ENCODE data around the gene MIAT. TPM values are rescaled to one million over a fixed set of nuclear protein-coding genes. Genes with fewer than 3 reads are reported as not detected.

The MIAT gene
- total and polyA plus RNA-seq, 12 donors = 0.03 to 1.6 (median 0.45) TPM

DNA sequence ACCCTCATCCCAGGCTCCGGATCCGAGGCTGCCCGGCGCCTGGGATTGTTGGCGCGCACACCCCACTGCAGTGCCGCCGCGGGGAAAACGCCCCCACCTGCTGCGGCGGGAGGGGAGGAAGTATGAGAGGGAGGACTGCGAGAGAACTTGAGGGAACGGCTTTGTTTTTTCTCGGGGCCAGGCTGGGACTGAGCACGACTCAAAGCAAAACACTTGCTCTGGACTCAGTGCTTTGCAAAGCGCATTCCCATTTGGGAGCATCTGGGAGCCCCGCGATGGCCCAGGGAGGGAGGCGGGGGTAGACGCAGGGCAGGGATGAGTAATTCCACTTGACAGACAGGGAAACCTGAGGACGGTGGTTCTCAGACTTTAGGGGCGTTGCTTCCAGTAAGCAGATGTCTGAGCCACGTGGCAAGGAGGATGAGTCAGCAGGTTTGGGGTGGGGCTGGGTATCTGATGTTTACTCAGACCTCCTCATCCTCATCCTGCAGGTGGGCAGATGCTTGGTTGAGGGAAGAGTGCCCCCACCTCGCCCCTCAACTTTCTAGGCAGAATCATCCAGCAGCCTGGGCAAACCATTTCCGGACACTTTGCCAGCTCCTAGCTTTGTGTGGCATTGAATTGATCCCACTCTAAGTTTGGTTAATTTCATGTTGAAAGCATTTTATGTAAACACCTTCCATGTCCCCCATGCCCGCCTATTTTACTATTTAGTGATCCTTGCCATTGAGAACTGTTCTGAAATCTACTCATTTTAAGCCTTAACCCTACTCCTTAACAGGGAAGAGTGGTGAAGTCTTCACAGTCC is 1.5 kb downstream of the MIAT start:
- TF ChIP-seq, protein P1, sequence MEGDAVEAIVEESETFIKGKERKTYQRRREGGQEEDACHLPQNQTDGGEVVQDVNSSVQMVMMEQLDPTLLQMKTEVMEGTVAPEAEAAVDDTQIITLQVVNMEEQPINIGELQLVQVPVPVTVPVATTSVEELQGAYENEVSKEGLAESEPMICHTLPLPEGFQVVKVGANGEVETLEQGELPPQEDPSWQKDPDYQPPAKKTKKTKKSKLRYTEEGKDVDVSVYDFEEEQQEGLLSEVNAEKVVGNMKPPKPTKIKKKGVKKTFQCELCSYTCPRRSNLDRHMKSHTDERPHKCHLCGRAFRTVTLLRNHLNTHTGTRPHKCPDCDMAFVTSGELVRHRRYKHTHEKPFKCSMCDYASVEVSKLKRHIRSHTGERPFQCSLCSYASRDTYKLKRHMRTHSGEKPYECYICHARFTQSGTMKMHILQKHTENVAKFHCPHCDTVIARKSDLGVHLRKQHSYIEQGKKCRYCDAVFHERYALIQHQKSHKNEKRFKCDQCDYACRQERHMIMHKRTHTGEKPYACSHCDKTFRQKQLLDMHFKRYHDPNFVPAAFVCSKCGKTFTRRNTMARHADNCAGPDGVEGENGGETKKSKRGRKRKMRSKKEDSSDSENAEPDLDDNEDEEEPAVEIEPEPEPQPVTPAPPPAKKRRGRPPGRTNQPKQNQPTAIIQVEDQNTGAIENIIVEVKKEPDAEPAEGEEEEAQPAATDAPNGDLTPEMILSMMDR (IDR thresholded peaks at IDR 0.05) = no peak
- DNase-seq (no peak), ATAC-seq (peak; percentile 20 to 61 (median 44))
- H3K27ac ChIP-seq = peak overlapping the region in 1 of 10 donors; percentile 62
- peak overlapping the region in 8 of 10 donors; percentile 2 to 50 (median 30) for H3K4me3 ChIP-seq
- H3K9me3 ChIP-seq = no peaks in the 10 kb centered on the region
- no peaks in the 10 kb centered on the region for H3K36me3 ChIP-seq
- H3K4me1 ChIP-seq = peaks cover 8 to 27% (median 22%) of the 10 kb centered on the region in 9 donors
- peaks cover 0 to 90% (median 74%) of the 10 kb centered on the region in 7 donors for H3K27me3 ChIP-seq
- WGBS, 2 donors = 5% methylated on average over 27 of the region's 27 CpGs
- intact Hi-C loops (cut with DNase I) = loop anchor here in 2 of 10 donors (5.0 to 10.0 kb wide), 2 partner anchors 172 to 174 kb away; partner anchors contain the start of genes HPS4 (in 1 of the 2) and SRRD (in 1 of the 2)

DNA sequence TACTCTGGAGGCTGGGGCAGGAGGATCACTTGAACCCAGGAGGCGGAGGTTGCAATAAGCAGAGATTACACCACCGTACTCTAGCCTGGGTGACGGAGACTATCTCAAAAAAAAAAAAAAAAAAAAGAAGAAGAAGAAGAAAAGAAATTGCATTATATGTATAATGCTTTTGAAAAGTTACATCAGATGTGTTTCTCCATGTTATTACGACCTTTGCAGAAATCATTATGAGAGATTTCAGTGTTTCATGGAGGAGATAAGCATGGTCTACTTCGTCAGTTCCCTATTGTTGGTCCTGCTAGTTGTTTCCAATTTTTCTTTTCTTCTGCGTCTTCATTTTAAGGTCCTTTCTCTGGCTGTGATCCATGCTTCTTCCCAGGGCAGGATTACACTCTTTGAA is 3.0 kb downstream of the MIAT start:
- WGBS, 2 donors = 84 to 89% methylated on average over 6 of the region's 6 CpGs
- intact Hi-C loops (cut with DNase I) = loop anchor here in 2 of 10 donors (10.0 kb wide), 2 partner anchors 266 to 296 kb away; no protein-coding TSS in a partner anchor
- DNase-seq (no peak), ATAC-seq (no peak)
- TF ChIP-seq, protein P1 (IDR thresholded peaks at IDR 0.05) = no peak
- Histone ChIP-seq H3K4me3 (no peak overlapping the region), H3K9me3 (no peaks in the 10 kb centered on the region), H3K36me3 (no peaks in the 10 kb centered on the region), H3K27ac (no peak overlapping the region), H3K4me1 (peaks cover 8 to 29% (median 22%) of the 10 kb centered on the region in 9 donors), H3K27me3 (peaks cover 0 to 93% (median 75%) of the 10 kb centered on the region in 7 donors)

GRCh38 chr22:26660961-26661578 is 3.7 kb downstream of the MIAT start:
- Histone ChIP-seq H3K4me3 (no peak overlapping the region), H3K36me3 (no peaks in the 10 kb centered on the region), H3K9me3 (no peaks in the 10 kb centered on the region), H3K27ac (no peak overlapping the region), H3K27me3 (peaks cover 0 to 87% (median 70%) of the 10 kb centered on the region in 7 donors), H3K4me1 (peaks cover 10 to 34% (median 24%) of the 10 kb centered on the region in 9 donors)
- 82 to 83% methylated on average over 7 of the region's 7 CpGs for WGBS, 2 donors
- TF ChIP-seq, protein P1 (IDR thresholded peaks at IDR 0.05) = no peak
- ATAC-seq (no peak), DNase-seq (no peak)
- intact Hi-C loops (cut with DNase I) = loop anchor here in 2 of 10 donors (10.0 kb wide), 2 partner anchors 266 to 296 kb away; no protein-coding TSS in a partner anchor

DNA sequence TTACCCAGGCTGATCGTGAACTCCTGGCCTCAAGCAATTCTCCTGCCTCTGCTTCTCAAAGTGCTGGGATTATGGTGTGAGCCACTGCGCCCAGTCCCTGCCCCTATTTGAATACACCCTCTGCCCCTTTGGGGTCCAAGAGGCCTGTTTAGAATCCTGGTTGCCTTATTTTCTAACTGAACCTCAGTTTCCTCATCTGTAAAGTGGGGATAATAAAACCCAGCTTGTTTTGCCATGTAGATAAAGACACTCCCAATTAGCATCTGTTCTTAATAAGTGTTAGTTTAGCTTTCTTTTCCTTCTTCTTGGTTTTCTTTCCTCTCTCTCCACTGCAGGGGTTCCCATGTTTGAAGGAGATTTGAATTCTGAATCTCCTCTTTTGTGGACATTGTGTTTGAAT is 4.8 kb downstream of the MIAT start:
- peaks cover 0 to 76% (median 61%) of the 10 kb centered on the region in 7 donors for H3K27me3 ChIP-seq
- DNase-seq (no peak), ATAC-seq (no peak)
- TF ChIP-seq, protein P1 (IDR thresholded peaks at IDR 0.05) = no peak
- no peak overlapping the region for H3K4me3 ChIP-seq
- intact Hi-C loops (cut with DNase I) = loop anchor here in 2 of 10 donors (10.0 kb wide), 2 partner anchors 267 to 297 kb away; no protein-coding TSS in a partner anchor
- no peaks in the 10 kb centered on the region for H3K9me3 ChIP-seq
- peaks cover 10 to 30% (median 21%) of the 10 kb centered on the region in 9 donors for H3K4me1 ChIP-seq
- H3K27ac ChIP-seq = no peak overlapping the region
- 93 to 97% methylated on average over 2 of the region's 2 CpGs for WGBS, 2 donors
- H3K36me3 ChIP-seq = no peaks in the 10 kb centered on the region

Data from heart right ventricle (tissue), 16 donors.